Measurements from ENCODE around the gene CEP83. TPM values are rescaled to one million over a fixed set of nuclear protein-coding genes. Genes with fewer than 3 reads are reported as not detected.
"Not testable (repeated sequence)": the region's sequence is repeated elsewhere in the genome, so short reads cannot be mapped to it uniquely, and the experiment has no call there.

Gene CEP83
- total and polyA plus RNA-seq, 2 experiments from 2014 or later = 18.3 to 35.2 TPM

DNA sequence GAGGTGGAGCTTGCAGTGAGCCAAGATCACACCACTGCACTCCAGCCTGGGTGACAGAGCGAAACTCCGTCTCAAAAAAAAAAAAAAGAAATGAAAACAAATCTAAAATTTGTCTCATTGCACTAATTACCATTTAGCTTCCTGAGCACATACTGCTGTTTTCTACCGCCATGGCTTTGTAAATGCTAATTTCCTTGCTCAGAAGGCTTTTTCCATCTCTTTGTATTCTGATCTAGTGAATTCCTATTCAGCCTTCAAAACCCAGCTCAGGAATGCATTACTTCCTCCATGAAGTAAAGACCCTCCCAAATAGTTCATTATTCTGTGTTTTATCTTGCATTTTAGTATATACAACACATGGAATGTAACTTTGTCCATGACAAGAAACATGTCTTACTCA is 33.6 kb downstream of the CEP83 start:
- Histone ChIP-seq H3K27ac (no peak overlapping the region), H3K4me1 (ENCODE audit: low read depth) (peaks cover 4% of the 10 kb centered on the region), H3K9me3 (ENCODE audit: low read depth) (peaks cover 2% of the 10 kb centered on the region), H3K4me3 (no peak overlapping the region), H3K36me3 (no peaks in the 10 kb centered on the region), H3K27me3 (no peaks in the 10 kb centered on the region)
- DNase-seq (ENCODE audit: low read depth in 1 of 2, low spot score in 1 of 2) = no peak
- TF ChIP-seq, protein P1, sequence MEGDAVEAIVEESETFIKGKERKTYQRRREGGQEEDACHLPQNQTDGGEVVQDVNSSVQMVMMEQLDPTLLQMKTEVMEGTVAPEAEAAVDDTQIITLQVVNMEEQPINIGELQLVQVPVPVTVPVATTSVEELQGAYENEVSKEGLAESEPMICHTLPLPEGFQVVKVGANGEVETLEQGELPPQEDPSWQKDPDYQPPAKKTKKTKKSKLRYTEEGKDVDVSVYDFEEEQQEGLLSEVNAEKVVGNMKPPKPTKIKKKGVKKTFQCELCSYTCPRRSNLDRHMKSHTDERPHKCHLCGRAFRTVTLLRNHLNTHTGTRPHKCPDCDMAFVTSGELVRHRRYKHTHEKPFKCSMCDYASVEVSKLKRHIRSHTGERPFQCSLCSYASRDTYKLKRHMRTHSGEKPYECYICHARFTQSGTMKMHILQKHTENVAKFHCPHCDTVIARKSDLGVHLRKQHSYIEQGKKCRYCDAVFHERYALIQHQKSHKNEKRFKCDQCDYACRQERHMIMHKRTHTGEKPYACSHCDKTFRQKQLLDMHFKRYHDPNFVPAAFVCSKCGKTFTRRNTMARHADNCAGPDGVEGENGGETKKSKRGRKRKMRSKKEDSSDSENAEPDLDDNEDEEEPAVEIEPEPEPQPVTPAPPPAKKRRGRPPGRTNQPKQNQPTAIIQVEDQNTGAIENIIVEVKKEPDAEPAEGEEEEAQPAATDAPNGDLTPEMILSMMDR (IDR thresholded peaks at IDR 0.05; ENCODE audit: low read depth, low read length) = no peak

DNA sequence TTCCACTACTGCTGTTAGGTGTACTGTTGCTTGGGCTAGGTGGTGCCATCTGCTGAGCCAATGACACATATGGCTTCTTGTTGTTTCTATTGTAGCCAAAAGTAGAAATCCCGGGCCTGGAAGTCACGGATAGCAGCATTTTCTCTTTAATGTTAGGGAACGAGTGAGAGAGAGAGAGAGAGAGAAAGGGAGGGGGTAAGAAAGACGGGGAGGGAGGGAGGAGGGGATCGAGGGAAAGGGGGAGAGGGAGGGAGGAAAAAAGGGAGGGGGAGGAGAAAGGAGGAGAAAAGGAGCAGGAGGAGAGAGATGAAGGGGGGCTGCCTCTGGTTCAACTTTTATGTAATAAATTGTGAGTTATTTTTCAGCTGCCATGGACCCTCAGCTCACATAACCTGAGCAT is 34.8 kb downstream of the CEP83 start:
- not testable (repeated sequence) for H3K4me1 ChIP-seq (ENCODE audit: low read depth); H3K27me3 ChIP-seq; H3K4me3 ChIP-seq; H3K36me3 ChIP-seq; H3K9me3 ChIP-seq (ENCODE audit: low read depth); H3K27ac ChIP-seq
- DNase-seq (ENCODE audit: low read depth in 1 of 2, low spot score in 1 of 2) = peak; percentile 17 to 38

DNA sequence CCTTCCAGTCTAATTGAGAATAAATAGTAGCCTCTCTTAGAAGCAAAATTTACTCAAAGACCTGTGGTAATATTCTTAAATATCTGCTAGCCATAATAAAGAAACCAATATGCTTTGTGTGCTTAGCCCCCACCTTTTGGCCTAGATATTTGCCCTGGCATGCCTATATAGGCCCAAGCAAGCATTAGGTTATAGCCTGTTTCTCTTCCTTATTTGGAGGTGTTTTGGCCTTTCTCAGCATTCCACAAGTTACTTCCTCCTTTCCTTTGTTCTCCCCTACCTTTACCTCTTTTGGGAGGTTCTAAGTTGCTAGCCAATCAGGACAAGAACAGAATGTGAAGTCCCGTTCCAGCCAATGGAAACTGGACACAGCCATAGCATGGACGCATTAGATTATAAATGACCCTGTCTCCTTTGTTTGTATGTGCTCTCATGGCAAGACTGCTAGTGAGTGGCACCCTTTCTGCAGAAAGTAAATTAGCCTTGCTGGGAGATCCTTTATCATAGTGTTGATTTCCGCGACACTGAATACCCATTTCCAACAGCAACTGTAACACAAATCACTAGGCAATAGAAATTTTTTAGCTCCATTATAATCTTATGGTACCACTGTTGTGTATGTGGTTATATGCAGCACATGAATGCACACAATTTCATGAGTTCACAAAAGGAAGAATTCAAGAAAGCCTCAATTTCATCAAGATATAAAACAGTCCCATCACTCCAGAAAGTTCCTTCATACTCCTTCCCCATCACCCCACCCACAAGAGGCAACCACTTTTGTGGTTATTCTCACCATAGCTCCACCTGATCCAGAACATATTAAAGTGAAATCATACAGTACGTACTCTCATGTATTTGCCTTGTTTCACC is 37.6 kb downstream of the CEP83 start:
- TF ChIP-seq, protein P1 (IDR thresholded peaks at IDR 0.05; ENCODE audit: low read depth, low read length) = no peak
- no peak overlapping the region for H3K4me3 ChIP-seq
- H3K4me1 ChIP-seq (ENCODE audit: low read depth) = no peaks in the 10 kb centered on the region
- H3K9me3 ChIP-seq (ENCODE audit: low read depth) = peaks cover 2% of the 10 kb centered on the region
- no peak overlapping the region for H3K27ac ChIP-seq
- no peaks in the 10 kb centered on the region for H3K27me3 ChIP-seq
- no peaks in the 10 kb centered on the region for H3K36me3 ChIP-seq
- no peak for DNase-seq (ENCODE audit: low read depth in 1 of 2, low spot score in 1 of 2)

DNA sequence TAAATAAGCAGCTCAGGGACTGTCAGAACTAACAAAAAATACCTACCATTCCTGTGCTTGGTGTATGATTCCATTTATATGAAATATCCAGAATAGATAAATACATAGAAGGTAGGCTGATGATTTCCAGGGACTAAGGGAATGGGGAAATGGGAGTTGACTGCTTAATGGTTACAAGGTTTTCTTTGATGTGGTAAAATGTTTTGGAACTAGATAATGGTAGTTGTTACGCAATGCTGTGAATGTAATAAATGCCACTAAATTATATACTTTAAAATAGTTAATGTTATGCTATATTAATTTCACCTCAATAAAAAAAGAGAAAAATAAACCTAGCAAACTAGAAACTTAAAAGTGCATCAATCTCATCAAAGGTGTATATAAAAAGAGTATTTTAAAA is 41.1 kb downstream of the CEP83 start:
- TF ChIP-seq, protein P1 (IDR thresholded peaks at IDR 0.05; ENCODE audit: low read depth, low read length) = no peak
- peak in 1 of 2 donors; percentile 34 for DNase-seq (ENCODE audit: low read depth in 1 of 2, low spot score in 1 of 2)
- H3K36me3 ChIP-seq = no peaks in the 10 kb centered on the region
- peaks cover 2% of the 10 kb centered on the region for H3K9me3 ChIP-seq (ENCODE audit: low read depth)
- H3K4me1 ChIP-seq (ENCODE audit: low read depth) = no peaks in the 10 kb centered on the region
- H3K4me3 ChIP-seq = no peak overlapping the region
- no peak overlapping the region for H3K27ac ChIP-seq
- H3K27me3 ChIP-seq = no peaks in the 10 kb centered on the region

DNA sequence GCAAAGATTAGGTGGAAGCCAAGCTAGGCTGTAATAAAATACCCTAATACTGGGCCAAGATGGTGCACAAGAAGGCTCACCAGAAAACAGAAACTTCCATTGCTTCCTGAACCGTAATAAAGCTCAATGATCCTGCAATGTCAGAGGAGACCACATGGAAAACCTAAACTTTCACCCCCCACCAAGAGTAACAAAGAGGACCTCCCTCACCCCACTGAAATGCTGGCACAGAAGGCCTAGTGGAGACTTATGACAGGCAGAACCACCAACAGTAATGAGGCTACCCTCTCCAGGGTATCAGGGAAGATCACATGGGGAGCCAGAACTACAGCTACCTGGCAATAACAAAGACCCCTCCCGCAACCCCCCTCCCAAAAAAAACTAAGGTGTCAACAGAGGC is 43.1 kb downstream of the CEP83 start:
- no peak overlapping the region for H3K4me3 ChIP-seq
- H3K27ac ChIP-seq = no peak overlapping the region
- peaks cover 2% of the 10 kb centered on the region for H3K9me3 ChIP-seq (ENCODE audit: low read depth)
- no peaks in the 10 kb centered on the region for H3K4me1 ChIP-seq (ENCODE audit: low read depth)
- H3K36me3 ChIP-seq = no peaks in the 10 kb centered on the region
- TF ChIP-seq, protein P1 (IDR thresholded peaks at IDR 0.05; ENCODE audit: low read depth, low read length) = no peak
- no peaks in the 10 kb centered on the region for H3K27me3 ChIP-seq
- DNase-seq (ENCODE audit: low read depth in 1 of 2, low spot score in 1 of 2) = no peak

DNA sequence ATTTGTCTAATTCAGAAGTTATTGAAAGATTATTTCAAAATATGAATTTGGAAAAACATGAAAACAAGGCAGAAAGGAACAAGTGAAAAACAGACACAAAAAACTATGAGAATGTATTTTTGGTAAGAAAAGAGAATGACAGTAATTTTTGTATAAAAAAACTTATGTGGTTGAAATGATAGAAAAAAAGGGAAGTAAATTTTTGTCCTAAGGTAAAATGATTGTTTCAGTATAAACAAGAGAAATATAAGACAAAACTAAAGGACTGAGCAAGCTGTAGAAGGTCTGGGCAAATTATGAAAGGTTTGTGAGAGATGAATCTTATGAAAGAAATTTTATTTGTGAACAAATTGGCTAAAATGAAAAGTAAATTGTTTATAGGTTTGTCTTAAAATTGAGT is 44.6 kb downstream of the CEP83 start:
- TF ChIP-seq, protein P1 (IDR thresholded peaks at IDR 0.05; ENCODE audit: low read depth, low read length) = no peak
- no peaks in the 10 kb centered on the region for H3K27me3 ChIP-seq
- no peak for DNase-seq (ENCODE audit: low read depth in 1 of 2, low spot score in 1 of 2)
- no peak overlapping the region for H3K27ac ChIP-seq
- H3K9me3 ChIP-seq (ENCODE audit: low read depth) = no peaks in the 10 kb centered on the region
- H3K4me3 ChIP-seq = no peak overlapping the region
- no peaks in the 10 kb centered on the region for H3K4me1 ChIP-seq (ENCODE audit: low read depth)
- no peaks in the 10 kb centered on the region for H3K36me3 ChIP-seq
